HG03575 (cell line): ENCODE data around the gene S100A1.
A peak's percentile ranks its signal among the peaks of the same experiment; 100 is the strongest.
"Not testable (repeated sequence)": the region's sequence is repeated elsewhere in the genome, so short reads cannot be mapped to it uniquely, and the experiment has no call there.

Source experiments
- ATAC-seq: cut with Tn5 transposase; IDR thresholded peaks from one replicate; pipeline ENCODE4 v1.9.1; 2021; ENCODE audit not compliant: unreplicated experiment, insufficient number of reproducible peaks, low FRiP score; ENCODE audit errors: extremely low read depth

S100A1 gene

DNA sequence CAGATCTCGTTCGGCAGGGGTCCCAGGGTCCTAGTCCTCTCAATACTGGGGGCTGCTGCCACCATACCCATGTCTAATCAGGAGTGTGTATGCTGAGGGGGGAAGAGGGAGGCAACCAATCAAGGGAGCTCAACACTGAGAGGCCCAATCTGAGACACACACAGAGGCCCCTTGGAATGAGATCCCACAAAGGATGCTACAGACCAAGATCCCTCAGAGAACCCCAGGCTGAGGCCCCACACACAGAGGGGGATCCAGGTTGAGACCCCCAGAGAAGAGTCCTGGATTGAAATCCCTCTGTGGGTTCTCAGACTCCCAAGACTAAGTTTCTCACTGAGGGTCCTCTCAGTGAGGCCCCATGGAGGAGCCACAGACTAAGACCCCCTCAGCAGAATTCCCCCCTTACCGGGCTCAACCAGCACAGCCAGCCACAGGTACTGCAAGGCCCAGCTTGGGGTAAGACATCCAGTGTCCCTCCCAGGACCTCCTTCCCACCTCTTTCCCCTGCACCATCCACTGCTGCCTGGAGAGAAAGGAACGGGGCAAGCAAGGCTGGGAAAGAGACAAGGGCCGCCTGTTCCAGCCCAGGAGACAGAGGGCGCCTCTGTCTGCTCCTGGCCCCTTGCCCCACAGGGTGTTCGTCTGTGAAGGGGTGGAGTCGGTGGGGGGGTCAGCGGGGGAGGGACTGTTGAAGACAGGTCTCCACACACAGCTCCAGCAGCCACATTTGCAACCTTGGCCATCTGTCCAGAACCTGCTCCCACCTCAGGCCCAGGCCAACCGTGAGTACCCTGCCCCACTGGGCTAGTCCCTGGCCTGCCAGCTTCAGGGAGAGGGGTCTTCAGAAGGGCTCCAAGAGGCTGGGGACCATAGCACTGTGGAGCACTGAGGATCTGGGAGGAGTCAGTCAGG, at the start of gene S100A1:
S100A1 (plus strand) TSS at position 720 of the 912 bp plus-strand sequence. CDS start 2,088 bp downstream, outside the sequence.
- no peak for ATAC-seq

DNA sequence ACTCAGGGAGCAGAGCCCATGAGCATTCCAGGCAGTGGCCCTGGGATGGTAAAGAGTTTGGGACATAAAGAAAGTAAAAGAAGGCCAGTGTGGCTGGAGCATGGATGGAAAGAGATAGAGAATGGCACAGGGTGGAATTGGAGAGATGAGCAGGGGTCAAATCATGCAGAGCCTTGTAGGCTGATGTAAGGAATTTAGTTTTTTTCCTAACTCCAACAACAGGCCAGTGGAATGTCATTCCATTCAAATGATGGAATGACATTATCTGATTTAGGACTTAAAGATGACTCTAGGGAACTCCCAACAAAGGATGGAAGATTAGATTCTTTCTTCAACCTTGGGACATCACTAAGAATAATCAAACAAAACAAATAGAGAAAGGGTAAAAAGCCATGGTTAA, 49.7 kb upstream of the S100A1 start:
- no peak for ATAC-seq

DNA sequence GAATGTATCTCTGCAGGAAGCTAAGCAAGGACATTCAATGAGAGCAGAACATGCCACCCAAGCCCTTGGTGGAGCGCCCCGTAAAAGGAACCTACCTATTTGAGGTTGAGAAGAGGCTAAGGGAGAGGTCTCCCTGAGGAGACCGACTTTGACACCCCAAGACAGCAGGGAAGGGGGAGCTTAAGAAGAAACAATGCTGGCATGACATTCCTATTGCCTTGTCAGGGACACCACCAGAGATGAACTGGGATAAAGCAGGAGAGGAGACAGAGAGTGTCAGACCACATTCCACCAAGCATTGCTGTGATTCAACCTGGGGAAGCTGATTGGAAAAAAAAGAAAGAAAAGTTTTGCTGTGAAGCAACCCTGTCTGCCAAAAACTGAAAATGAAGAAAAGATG, 49.3 kb upstream of the S100A1 start:
- no peak for ATAC-seq

DNA sequence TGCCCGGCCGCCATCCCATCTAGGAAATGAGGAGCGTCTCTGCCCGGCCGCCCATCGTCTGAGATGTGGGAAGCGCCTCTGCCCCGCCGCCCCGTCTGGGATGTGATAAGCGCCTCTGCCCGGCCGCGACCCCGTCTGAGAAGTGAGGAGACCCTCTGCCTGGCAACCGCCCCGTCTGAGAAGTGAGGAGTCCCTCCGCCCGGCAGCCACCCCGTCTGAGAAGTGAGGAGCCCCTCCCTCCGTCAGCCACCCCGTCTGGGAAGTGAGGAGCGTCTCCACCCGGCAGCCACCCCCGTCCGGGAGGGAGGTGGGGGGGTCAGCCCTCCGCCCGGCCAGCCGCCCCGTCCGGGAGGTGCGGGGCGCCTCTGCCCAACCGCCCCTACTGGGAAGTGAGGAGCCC, 45.4 kb upstream of the S100A1 start:
- ATAC-seq: not testable (repeated sequence)

DNA sequence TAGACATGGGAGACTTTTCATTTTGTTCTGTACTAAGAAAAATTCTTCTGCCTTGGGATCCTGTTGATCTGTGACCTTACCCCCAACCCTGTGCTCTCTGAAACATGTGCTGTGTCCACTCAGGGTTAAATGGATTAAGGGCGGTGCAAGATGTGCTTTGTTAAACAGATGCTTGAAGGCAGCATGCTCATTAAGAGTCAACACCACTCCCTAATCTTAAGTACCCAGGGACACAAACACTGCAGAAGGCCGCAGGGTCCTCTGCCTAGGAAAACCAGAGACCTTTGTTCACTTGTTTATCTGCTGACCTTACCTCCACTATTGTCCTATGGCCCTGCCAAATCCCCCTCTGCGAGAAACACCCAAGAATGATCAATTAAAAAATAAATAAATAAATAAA, 44.7 kb upstream of the S100A1 start:
- ATAC-seq: not testable (repeated sequence)

DNA sequence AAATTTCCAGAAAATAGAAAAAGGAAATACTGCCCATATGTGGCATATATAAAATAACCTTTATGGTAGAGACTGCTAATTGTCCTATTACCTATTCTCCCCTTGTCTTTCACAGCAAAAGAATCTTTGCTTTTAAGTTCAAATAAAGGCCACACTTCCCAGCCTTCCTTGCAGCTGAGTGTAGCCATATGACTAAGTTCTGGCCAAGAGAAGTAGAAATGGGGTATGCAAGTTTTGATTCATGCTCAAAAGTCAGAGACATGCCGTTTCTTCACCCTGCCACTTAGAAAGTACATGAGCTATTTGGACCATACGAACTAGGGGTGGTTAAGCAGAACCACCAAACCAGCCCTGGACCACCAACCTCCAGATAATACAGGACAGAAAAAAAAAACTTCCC, 44.3 kb upstream of the S100A1 start:
- ATAC-seq: no peak

DNA sequence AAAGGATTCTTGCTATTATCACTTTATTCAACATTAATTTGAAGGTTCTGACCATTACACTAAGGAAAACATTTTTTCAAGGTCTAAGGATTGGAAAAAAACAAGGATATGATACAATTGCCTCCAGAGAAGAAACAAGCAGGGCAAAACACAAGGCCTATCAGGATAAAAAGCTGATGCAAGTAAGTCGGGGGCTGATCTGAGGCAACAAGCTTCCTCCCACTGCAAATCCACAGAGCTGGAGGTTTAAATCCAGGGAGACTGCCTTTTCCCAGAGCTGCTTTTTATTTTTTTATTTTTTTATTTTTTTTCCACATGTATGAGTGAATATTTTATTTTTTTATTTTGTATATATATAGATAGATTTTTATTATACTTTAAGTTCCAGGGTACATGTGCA, 43.2 kb upstream of the S100A1 start:
- ATAC-seq: no peak

DNA sequence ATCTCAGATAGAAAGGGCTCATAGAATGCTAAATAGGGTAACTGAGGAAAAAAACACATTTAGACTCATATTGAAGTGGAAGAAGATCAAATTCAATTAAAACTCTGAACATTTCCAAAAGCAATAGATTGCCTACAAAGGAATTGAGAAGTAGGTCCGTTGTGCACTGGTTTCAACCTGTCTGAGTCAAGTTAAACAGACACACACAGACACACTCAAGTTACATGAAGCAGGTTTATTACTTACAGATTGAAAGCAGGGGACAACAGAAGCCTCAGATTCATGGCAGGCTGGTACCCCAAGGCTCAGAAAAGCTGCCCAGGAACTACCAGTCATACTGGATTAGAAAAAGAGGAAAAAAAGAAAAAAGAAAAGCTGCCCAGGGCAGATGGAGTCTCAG, 41.9 kb upstream of the S100A1 start:
- ATAC-seq: no peak

DNA sequence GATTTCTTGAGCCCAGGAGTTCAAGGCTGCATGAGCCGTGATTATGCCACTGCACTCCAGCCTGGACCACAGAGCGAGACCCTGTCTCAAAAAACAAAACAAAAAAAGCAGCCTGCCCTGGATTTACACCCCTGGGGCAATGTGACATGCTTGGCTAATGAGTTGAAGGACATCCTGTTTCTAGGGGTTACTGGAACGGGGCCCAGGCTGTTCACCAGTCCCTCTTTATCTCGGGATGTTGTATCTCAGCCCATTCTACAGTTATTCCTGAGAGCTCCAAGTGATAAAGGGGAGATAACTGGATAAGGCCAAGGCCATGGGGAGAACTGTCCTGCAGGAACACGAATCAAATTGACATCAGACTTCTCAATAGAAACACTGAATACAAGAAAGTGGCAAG, 40.9 kb upstream of the S100A1 start:
- ATAC-seq: no peak

DNA sequence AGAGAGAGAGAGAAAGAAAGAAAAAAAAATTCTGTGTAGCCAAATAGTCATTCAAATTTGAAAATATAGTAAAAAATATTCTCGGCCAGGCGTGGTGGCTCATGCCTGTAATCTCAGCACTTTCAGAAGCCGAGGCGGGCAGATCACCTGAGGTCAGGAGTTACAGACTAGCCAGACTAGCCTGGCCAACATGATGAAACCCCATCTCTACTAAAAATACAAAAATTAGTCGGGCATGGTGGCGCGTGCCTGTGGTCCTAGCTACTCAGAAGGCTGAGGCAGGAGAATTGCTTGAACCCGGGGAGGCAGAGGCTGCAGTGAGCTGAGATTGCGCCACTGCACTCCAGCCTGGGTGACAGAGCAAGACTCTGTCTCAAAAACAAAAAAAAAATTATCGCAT, 40.2 kb upstream of the S100A1 start:
- ATAC-seq: not testable (repeated sequence)

DNA sequence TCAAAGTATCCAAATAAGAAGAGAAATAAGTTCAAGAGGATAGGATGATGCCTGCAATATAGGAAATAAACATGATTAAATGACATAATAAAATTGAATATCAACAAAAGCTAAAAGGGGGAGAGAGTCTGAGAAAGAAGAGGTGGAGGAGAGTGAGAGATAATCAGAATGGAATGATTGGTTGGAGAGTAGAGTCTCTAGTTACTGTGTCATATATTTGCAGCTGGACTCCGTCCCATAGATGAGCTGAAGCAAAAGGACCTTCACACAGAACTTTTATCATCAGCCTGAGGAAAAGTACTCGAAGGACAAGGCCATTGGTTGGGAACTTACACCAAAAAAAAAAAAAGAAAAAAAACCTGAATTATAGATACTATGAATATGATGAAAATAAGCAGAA, 39.8 kb upstream of the S100A1 start:
- no peak for ATAC-seq

DNA sequence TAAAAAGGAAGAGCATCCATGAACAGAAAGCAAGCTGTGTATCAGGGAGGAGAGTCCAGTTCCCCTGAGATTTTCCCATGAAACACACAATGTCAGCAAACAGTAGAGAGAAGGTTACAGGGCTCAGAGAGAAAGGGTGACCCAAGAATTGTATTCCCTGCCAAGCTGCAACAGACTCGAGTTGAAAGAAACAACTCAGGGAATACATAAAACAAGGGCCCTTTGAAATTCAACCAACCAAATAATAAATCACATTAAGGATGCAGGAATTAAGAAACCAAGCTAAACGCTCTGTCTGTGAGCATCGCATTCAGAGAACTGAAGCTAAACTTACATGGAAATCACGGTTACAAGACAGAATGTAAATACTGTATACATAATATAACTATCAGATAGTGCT, 35.5 kb upstream of the S100A1 start:
- no peak for ATAC-seq

DNA sequence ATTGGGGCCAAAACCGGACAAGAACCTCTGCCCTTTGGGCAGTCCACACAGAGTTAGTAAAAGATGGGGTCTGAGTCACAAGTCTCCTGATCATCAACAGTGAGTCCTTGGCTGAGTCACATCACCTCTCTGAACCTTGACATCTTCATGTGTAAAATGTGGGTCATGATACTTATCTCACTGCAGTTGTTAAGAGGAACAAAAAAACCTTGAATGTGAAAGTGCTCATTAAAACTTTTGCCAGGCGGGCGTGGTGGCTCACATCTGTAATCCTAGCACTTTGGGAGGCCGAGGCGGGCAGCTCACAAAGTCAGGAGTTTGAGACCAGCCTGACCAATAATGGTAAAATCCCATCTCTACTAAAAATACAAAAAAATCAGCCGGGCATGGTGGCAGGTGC, 31.0 kb upstream of the S100A1 start:
- ATAC-seq: no peak

DNA sequence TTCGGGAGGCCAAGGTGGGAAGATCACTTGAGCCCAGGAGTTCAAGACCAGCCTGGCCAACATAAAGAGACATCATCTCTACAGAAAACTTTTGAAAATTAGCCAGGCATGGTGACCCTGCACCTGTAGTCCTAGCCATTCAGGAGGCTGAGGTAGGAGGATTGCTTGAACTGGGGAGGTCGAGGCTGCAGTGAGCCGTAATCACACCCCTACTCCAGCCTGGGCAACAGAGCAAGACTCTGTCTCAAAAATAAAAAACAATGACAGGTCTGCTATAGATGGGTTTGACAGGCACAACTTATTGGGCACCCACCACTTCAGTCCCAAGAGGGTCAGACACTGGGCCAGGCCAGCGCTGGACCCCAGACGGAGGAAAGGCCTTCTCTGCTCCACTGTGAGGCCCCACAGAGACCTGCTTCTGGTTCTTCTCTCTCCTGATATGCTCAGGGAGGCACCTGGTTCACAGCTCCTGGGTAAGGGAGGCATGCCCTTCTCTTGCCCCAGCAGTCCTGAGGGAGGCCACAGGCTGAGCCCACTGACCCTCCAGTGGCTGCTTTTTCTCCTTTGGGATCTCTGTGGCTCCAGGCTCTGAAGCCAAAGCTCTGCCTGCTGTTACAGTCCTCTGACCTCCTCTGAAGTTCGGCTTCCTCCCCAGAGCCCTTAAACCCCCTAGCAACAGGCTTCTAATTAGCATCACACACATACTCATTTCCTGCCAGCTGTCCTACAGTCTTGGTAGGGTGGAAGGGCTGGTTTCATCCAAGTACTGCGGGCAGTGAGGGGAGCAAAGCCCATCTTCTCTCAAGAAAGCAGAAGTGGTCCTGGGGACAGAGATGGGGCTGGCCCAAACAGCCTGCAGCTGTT, 29.7 kb upstream of the S100A1 start:
- ATAC-seq: peak; percentile 94

DNA sequence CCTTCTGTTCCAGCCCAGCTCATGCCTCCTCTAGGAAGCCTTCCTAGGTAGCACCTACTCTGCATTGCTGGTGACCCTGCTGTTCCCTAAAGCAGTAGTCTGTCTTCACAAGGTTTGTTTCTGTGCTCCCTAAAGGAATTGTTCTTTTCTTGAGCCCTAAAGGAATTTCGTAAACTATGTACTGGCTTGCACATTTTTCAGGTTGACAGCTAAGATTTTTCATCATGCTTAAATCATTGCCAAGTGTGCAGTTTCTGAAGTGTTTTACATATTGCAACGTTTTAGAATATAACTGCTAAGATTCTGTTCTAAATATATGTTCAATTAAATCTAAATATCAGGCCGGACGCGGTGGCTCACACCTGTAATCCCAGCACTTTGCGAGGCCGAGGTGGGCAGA, 28.4 kb upstream of the S100A1 start:
- ATAC-seq: no peak

DNA sequence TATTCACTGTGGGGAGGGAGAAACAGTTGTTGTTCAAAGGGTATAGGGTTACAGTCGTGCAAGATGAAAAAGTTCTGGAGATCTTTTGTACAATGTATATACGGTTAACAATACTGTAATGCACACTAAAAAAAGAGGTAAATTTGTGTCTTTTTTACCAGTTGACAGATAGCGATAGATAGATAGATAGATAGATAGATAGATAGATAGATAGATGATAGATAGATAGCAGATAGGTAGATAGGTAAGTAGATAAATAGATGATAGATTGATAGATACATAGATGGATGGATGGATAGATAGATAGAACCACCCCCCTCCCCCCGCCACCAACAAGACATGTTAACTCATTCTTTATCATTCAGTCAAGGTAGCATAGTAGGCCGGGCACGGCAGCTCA, 25.5 kb upstream of the S100A1 start:
- no peak for ATAC-seq

DNA sequence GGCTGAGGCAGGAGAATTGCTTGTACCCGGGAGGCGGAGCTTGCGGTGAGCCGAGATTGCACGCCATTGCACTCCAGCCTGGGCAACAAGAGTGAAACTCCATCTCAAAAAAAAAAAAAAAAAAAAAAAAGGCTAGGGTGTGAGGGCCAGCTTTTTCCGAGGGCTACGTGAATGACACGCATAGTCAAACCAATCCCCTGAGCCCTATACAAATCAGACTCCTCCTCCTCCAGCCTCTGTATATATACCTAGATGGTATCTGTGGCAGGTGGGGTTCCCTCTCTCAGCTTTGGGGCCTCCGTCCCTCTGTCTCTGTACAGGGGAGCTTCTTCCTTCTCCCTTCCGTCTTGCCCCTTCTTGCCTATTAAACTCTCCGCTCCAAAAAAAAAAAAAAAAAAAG, 22.0 kb upstream of the S100A1 start:
- no peak for ATAC-seq

DNA sequence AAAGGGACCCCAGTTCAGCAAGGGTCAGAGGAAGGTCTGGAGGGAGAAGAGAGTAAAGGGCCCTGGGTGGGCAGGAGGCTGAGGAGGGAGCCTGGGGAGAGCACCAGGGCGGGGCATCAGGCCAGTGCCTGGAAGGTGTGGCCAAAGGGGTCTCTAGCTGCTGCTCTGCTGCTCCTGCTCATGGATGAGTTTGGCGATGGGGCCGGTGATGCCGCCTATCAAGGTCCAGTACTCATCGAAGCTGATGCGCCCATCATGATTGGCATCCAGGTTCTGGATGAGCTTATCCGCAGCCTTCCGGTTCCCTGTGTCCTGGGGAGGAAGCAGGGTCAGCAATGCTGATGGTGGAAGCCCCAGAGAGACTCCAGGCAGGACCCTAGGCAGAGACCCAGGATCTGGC, 20.9 kb upstream of the S100A1 start:
- no peak for ATAC-seq

DNA sequence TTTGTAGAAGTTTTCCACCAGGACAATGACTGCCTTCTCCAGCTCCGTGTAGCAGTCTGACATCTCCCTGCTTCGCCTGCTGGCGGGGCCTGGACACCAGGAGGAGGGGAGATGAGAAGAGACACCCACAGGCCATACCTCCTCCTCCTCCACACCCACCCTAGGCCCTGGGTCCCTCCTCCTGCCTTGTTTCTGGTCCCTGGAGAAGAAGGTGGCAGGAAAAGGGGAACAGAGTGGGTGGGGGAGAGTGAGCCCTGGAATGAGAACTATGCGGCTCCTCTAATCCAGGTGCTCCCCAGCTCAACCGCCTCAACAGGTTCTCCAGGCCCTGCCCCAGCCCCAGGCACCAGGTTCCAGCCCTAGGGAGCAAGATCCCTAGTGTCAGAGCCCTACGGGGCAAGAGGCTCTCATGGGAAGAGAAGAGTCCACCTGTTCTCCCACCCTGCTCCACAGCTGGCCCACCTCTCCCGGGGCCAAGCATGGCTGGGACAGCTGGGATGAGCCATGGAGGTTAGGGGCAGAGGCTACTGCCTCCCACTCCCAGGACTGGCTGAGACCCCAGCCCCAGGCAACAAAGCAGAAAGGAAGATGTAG, 20.0 kb upstream of the S100A1 start:
- no peak for ATAC-seq
